HCT116 (cell line): ENCODE results near the gene FHOD3.

Experiments
- CEBPB ChIP-seq: IDR thresholded peaks from 2 replicates; pipeline ENCODE4 v1.6.1; 2012; ENCODE audit warnings: low read depth
- EZH2 ChIP-seq: fragments of 200-600 bp; sonication (generic); IDR thresholded peaks from 2 replicates; pipeline ENCODE4 v1.6.1; 2017; ENCODE audit warnings: antibody characterized with exemption, mixed run types
- POLR2A ChIP-seq: IDR thresholded peaks from 2 replicates; pipeline ENCODE4 v1.7.0; 2011; ENCODE audit warnings: borderline replicate concordance; ENCODE audit not compliant: insufficient read depth, insufficient read length; ENCODE audit errors: extremely low read depth
- POLR2AphosphoS5 ChIP-seq: IDR thresholded peaks from 2 replicates; pipeline ENCODE4 v1.6.1; 2011; ENCODE audit warnings: mild to moderate bottlenecking, low read depth, low read length, moderate library complexity
- SRF ChIP-seq: IDR thresholded peaks from 2 replicates; pipeline ENCODE4 v1.6.1; 2012; ENCODE audit warnings: low read depth
- TF ChIP-seq, protein P1 (sequence below), 3 experiments: fragments of 200-600 bp in 1 of 3; sonication (generic) in 1 of 3; IDR thresholded peaks in 2 of 3; conservative IDR thresholded peaks in 1 of 3; 2 replicates each; pipeline ENCODE4 v1.5.1; 2012 to 2017; ENCODE audit warnings: low read depth in 2 of 3, low read length in 2 of 3, antibody characterized with exemption in 1 of 3, borderline replicate concordance in 1 of 3, control low read depth in 1 of 3, mild to moderate bottlenecking in 1 of 3, mixed read lengths in 1 of 3, mixed run types in 1 of 3, moderate library complexity in 1 of 3; ENCODE audit not compliant: insufficient read depth in 1 of 3

- TF ChIP-seq POLR2AphosphoS5 (no peak), POLR2A (no peak), CEBPB (no peak), EZH2 (no peak), SRF (no peak)
- TF ChIP-seq, protein P1, sequence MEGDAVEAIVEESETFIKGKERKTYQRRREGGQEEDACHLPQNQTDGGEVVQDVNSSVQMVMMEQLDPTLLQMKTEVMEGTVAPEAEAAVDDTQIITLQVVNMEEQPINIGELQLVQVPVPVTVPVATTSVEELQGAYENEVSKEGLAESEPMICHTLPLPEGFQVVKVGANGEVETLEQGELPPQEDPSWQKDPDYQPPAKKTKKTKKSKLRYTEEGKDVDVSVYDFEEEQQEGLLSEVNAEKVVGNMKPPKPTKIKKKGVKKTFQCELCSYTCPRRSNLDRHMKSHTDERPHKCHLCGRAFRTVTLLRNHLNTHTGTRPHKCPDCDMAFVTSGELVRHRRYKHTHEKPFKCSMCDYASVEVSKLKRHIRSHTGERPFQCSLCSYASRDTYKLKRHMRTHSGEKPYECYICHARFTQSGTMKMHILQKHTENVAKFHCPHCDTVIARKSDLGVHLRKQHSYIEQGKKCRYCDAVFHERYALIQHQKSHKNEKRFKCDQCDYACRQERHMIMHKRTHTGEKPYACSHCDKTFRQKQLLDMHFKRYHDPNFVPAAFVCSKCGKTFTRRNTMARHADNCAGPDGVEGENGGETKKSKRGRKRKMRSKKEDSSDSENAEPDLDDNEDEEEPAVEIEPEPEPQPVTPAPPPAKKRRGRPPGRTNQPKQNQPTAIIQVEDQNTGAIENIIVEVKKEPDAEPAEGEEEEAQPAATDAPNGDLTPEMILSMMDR (IDR thresholded peaks at IDR 0.05 in 2 of 3, conservative IDR thresholded peaks at IDR 0.05 in 1 of 3; ENCODE audit: borderline replicate concordance in 1 of 3, insufficient read depth in 1 of 3, low read depth in 2 of 3, low read length in 2 of 3), result no peak
These were observed 233.3 kb downstream of the FHOD3 start for GRCh38 chr18:36530676-36531405.
